Ishikawa (cell line): ENCODE measurements around the gene WDR90.

ENCODE experiments used
- CEBPB ChIP-seq: IDR thresholded peaks from 2 replicates; pipeline ENCODE4 v1.6.1; 2012
- CREB1 ChIP-seq: IDR thresholded peaks from 2 replicates; pipeline ENCODE4 v1.6.1; 2012; ENCODE audit warnings: low read depth
- EGR1 ChIP-seq: IDR thresholded peaks from 2 replicates; pipeline ENCODE4 v1.6.1; 2012
- EP300 ChIP-seq: IDR thresholded peaks from 2 replicates; pipeline ENCODE4 v1.6.1; 2012; ENCODE audit warnings: borderline replicate concordance
- FOXM1 ChIP-seq: IDR thresholded peaks from 2 replicates; pipeline ENCODE4 v1.6.1; 2012; ENCODE audit warnings: low read depth, borderline replicate concordance
- MAX ChIP-seq: IDR thresholded peaks from 2 replicates; pipeline ENCODE4 v1.6.1; 2012
- NFIC ChIP-seq: IDR thresholded peaks from 2 replicates; pipeline ENCODE4 v1.6.1; 2012
- RAD21 ChIP-seq: IDR thresholded peaks from 2 replicates; pipeline ENCODE4 v1.6.1; 2012; ENCODE audit warnings: low read depth
- REST ChIP-seq: IDR thresholded peaks from 2 replicates; pipeline ENCODE4 v1.6.1; 2012; ENCODE audit warnings: low read depth, mild to moderate bottlenecking
- TAF1 ChIP-seq: IDR thresholded peaks from 2 replicates; pipeline ENCODE4 v1.6.1; 2012; ENCODE audit warnings: low read depth, mild to moderate bottlenecking
- TCF12 ChIP-seq: IDR thresholded peaks from 2 replicates; pipeline ENCODE4 v1.6.1; 2012; ENCODE audit warnings: low read depth
- TEAD4 ChIP-seq: IDR thresholded peaks from 2 replicates; pipeline ENCODE4 v1.6.1; 2012
- USF1 ChIP-seq: IDR thresholded peaks from 2 replicates; pipeline ENCODE4 v1.6.1; 2012
- YY1 ChIP-seq: IDR thresholded peaks from 2 replicates; pipeline ENCODE4 v1.6.1; 2012; ENCODE audit warnings: low read depth
- ZBTB7A ChIP-seq: IDR thresholded peaks from 2 replicates; pipeline ENCODE4 v1.6.1; 2012; ENCODE audit warnings: low read depth

WDR90 gene

GRCh38 chr16:649631-650030 is 466 bp downstream of the WDR90 start:
- no peak for TF ChIP-seq EGR1
- no peak for TF ChIP-seq NFIC
- TF ChIP-seq RAD21 = no peak
- no peak for TF ChIP-seq USF1
- no peak for TF ChIP-seq EP300
- no peak for TF ChIP-seq CREB1
- TF ChIP-seq REST = no peak
- no peak for TF ChIP-seq MAX
- TF ChIP-seq TEAD4 = no peak
- TF ChIP-seq YY1 = no peak
- no peak for TF ChIP-seq ZBTB7A
- TF ChIP-seq TAF1 = no peak
- no peak for TF ChIP-seq TCF12
- no peak for TF ChIP-seq FOXM1

- TF ChIP-seq EP300 (no peak), EGR1 (no peak), REST (no peak), TAF1 (no peak), FOXM1 (no peak), ZBTB7A (no peak), YY1 (no peak), RAD21 (no peak), TCF12 (no peak)
These were observed 2.7 kb downstream of the WDR90 start for GRCh38 chr16:651844-652243.

GRCh38 chr16:652454-653305 is 3.5 kb downstream of the WDR90 start:
- TF ChIP-seq EP300 = no peak
- no peak for TF ChIP-seq TAF1
- TF ChIP-seq NFIC = no peak
- TF ChIP-seq CREB1 = no peak

- no peak for TF ChIP-seq TCF12
- no peak for TF ChIP-seq EP300
- no peak for TF ChIP-seq TAF1
- no peak for TF ChIP-seq ZBTB7A
- TF ChIP-seq CEBPB = no peak
- no peak for TF ChIP-seq EGR1
These were observed 4.9 kb downstream of the WDR90 start for GRCh38 chr16:654034-654433.

- TF ChIP-seq TAF1 = no peak
- TF ChIP-seq EP300 = no peak
- TF ChIP-seq ZBTB7A = no peak
- no peak for TF ChIP-seq NFIC
- no peak for TF ChIP-seq USF1
These were observed 8.3 kb downstream of the WDR90 start for GRCh38 chr16:657487-657886.

GRCh38 chr16:658679-659571 is 9.8 kb downstream of the WDR90 start:
- no peak for TF ChIP-seq FOXM1
- TF ChIP-seq TAF1 = no peak
- TF ChIP-seq EP300 = no peak
- no peak for TF ChIP-seq ZBTB7A
- TF ChIP-seq YY1 = no peak
- no peak for TF ChIP-seq EGR1
- TF ChIP-seq MAX = no peak
- no peak for TF ChIP-seq USF1
- TF ChIP-seq REST = no peak
- no peak for TF ChIP-seq TCF12
- TF ChIP-seq CEBPB = no peak
- no peak for TF ChIP-seq TEAD4
- TF ChIP-seq CREB1 = no peak
